ENCODE measurements around the gene KNCN. TPM values are rescaled to one million over a fixed set of nuclear protein-coding genes. Genes with fewer than 3 reads are reported as not detected.

KNCN gene
- total and polyA plus RNA-seq, 3 donors from 2014 or later, result 0.43 to 4.0 (median 0.47) TPM

- Histone ChIP-seq H3K4me3 (no peak overlapping the region), H3K27me3 (no peaks in the 10 kb centered on the region), H3K36me3 (ENCODE audit: low read depth, missing control alignments) (no peaks in the 10 kb centered on the region), H3K9me3 (no peaks in the 10 kb centered on the region), H3K4me1 (no peaks in the 10 kb centered on the region), H3K27ac (no peak overlapping the region)
- intact Hi-C loops (cut with DNase I; ENCODE audit: low total_unique reads), result loop anchor here (5.0 kb wide), 1 partner anchor 190 kb away; no protein-coding TSS in a partner anchor
- 54 to 72% methylated on average over 3 of the region's 3 CpGs for WGBS, 2 donors
- no peak for DNase-seq
- TF ChIP-seq, protein P1, sequence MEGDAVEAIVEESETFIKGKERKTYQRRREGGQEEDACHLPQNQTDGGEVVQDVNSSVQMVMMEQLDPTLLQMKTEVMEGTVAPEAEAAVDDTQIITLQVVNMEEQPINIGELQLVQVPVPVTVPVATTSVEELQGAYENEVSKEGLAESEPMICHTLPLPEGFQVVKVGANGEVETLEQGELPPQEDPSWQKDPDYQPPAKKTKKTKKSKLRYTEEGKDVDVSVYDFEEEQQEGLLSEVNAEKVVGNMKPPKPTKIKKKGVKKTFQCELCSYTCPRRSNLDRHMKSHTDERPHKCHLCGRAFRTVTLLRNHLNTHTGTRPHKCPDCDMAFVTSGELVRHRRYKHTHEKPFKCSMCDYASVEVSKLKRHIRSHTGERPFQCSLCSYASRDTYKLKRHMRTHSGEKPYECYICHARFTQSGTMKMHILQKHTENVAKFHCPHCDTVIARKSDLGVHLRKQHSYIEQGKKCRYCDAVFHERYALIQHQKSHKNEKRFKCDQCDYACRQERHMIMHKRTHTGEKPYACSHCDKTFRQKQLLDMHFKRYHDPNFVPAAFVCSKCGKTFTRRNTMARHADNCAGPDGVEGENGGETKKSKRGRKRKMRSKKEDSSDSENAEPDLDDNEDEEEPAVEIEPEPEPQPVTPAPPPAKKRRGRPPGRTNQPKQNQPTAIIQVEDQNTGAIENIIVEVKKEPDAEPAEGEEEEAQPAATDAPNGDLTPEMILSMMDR (IDR thresholded peaks at IDR 0.05), result no peak
- TF ChIP-seq POLR2A (IDR thresholded peaks at IDR 0.05), result no peak
These were observed 19.4 kb downstream of the KNCN start for GRCh38 chr1:46532095-46532494.

DNA sequence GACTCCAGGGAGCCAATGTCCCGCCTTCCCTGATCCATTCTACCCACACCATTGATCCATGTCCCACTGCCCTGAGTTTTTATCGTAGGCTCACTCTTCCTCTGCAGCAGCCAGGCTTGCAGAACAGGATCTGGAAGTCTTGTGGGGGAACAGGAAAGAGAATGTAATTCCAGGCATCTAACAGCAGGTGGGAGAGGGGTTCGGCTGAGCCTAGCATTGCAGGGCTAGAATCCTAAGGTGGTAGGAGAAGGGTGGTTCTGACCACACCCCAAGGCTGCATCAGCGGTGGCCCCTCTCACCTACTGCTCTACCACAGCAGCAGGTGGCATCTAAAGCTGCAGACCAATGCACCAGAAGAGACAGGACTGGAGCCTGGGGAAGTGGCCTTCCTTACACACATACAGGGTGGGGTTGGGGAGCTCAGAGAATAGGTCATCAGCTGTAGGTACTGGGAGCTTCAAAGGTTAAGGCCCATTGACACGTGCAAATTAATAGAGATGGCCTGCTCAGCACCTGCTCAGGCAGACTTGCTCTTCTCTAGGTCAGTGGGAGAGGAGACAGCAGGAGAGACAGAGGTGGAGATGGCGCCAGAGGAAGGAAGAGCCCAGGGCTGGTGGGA, 20.5 kb downstream of the KNCN start:
- Histone ChIP-seq H3K9me3 (no peaks in the 10 kb centered on the region), H3K27ac (no peak overlapping the region), H3K27me3 (no peaks in the 10 kb centered on the region), H3K36me3 (ENCODE audit: low read depth, missing control alignments) (no peaks in the 10 kb centered on the region), H3K4me3 (no peak overlapping the region), H3K4me1 (no peaks in the 10 kb centered on the region)
- DNase-seq, result no peak
- intact Hi-C loops (cut with DNase I; ENCODE audit: low total_unique reads), result loop anchor here (5.0 kb wide), 1 partner anchor 191 kb away; no protein-coding TSS in a partner anchor
- WGBS, 2 donors, result 64 to 69% methylated on average over 5 to 6 of the region's 6 CpGs
- TF ChIP-seq, protein P1 (IDR thresholded peaks at IDR 0.05), result no peak
- TF ChIP-seq POLR2A (IDR thresholded peaks at IDR 0.05), result no peak

GRCh38 chr1:46530311-46530710, 21.1 kb downstream of the KNCN start:
- no peak overlapping the region for H3K4me3 ChIP-seq
- no peak overlapping the region for H3K27ac ChIP-seq
- WGBS, 2 donors, result 71 to 82% methylated on average over 3 of the region's 3 CpGs
- H3K9me3 ChIP-seq, result no peaks in the 10 kb centered on the region
- intact Hi-C loops (cut with DNase I; ENCODE audit: low total_unique reads), result loop anchor here (5.0 kb wide), 1 partner anchor 192 kb away; no protein-coding TSS in a partner anchor
- no peaks in the 10 kb centered on the region for H3K27me3 ChIP-seq
- H3K36me3 ChIP-seq (ENCODE audit: low read depth, missing control alignments), result no peaks in the 10 kb centered on the region
- no peaks in the 10 kb centered on the region for H3K4me1 ChIP-seq
- DNase-seq, result no peak
- TF ChIP-seq POLR2A (IDR thresholded peaks at IDR 0.05), result no peak
- TF ChIP-seq, protein P1 (IDR thresholded peaks at IDR 0.05), result no peak

DNA sequence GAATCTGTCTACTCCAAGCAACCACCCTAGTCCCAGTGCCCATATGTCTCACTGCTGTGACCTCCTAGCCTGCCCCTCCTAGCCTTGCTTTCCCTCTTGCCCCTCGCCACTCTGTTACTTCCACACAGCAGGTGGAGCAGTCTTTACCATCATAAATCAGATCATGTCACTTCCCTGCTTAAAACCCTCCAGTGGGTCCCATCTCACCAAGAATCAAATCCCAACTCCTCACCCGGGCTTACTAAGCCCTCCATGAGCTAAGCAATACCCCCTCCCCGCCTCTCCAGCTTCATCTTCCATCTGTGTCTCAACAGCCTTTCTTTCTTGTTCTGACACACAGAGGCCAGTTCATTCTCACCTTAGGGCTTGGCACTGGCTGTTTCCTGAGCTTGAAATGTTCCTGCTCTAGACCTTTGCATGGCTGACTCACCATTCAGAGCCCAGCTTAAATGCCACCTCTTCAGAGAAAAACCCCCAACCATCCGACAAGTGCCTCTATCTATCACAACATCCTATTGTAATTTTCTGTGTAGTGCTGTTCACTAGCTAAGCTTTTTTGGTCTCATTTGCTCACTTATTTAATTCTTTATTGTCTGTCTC, 22.3 kb downstream of the KNCN start:
- TF ChIP-seq, protein P1 (IDR thresholded peaks at IDR 0.05), result no peak
- TF ChIP-seq POLR2A (IDR thresholded peaks at IDR 0.05), result no peak
- no peak overlapping the region for H3K27ac ChIP-seq
- H3K36me3 ChIP-seq (ENCODE audit: low read depth, missing control alignments), result no peaks in the 10 kb centered on the region
- no peak for DNase-seq
- H3K9me3 ChIP-seq, result no peaks in the 10 kb centered on the region
- H3K4me3 ChIP-seq, result no peak overlapping the region
- 70 to 82% methylated on average over 4 of the region's 4 CpGs for WGBS, 2 donors
- H3K27me3 ChIP-seq, result no peaks in the 10 kb centered on the region
- H3K4me1 ChIP-seq, result no peaks in the 10 kb centered on the region
- intact Hi-C loops (cut with DNase I; ENCODE audit: low total_unique reads), result loop anchor here (10.0 kb wide), 2 partner anchors 84 to 124 kb away; no protein-coding TSS in a partner anchor

All from testis (tissue), 3 donors.